ENCODE results near the gene MTHFD1L.

MTHFD1L gene

GRCh38 chr6:150878347-150879213, 13.1 kb downstream of the MTHFD1L start:
- no peak for DNase-seq (ENCODE audit: low read depth, low spot score)
- in situ Hi-C loops (cut with HindIII; ENCODE audit: low sequenced_read_pairs): no loop called here
- no peak overlapping the region for H3K4me3 ChIP-seq (ENCODE audit: low read depth, low read length)
- TF ChIP-seq, protein P1, sequence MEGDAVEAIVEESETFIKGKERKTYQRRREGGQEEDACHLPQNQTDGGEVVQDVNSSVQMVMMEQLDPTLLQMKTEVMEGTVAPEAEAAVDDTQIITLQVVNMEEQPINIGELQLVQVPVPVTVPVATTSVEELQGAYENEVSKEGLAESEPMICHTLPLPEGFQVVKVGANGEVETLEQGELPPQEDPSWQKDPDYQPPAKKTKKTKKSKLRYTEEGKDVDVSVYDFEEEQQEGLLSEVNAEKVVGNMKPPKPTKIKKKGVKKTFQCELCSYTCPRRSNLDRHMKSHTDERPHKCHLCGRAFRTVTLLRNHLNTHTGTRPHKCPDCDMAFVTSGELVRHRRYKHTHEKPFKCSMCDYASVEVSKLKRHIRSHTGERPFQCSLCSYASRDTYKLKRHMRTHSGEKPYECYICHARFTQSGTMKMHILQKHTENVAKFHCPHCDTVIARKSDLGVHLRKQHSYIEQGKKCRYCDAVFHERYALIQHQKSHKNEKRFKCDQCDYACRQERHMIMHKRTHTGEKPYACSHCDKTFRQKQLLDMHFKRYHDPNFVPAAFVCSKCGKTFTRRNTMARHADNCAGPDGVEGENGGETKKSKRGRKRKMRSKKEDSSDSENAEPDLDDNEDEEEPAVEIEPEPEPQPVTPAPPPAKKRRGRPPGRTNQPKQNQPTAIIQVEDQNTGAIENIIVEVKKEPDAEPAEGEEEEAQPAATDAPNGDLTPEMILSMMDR (IDR thresholded peaks at IDR 0.05; ENCODE audit: low read depth, low read length): no peak

- no peak overlapping the region for H3K4me3 ChIP-seq (ENCODE audit: low read depth, low read length)
- DNase-seq (ENCODE audit: low read depth, low spot score): no peak
- in situ Hi-C loops (cut with HindIII; ENCODE audit: low sequenced_read_pairs): no loop called here
- TF ChIP-seq, protein P1 (IDR thresholded peaks at IDR 0.05; ENCODE audit: low read depth, low read length): no peak
Observed at GRCh38 chr6:150880336-150880735, 14.8 kb downstream of the MTHFD1L start.

GRCh38 chr6:150881911-150882481, 16.5 kb downstream of the MTHFD1L start:
- H3K4me3 ChIP-seq (ENCODE audit: low read depth, low read length): no peak overlapping the region
- in situ Hi-C loops (cut with HindIII; ENCODE audit: low sequenced_read_pairs): no loop called here
- TF ChIP-seq, protein P1 (IDR thresholded peaks at IDR 0.05; ENCODE audit: low read depth, low read length): no peak
- peak; percentile 89 for DNase-seq (ENCODE audit: low read depth, low spot score)

DNA sequence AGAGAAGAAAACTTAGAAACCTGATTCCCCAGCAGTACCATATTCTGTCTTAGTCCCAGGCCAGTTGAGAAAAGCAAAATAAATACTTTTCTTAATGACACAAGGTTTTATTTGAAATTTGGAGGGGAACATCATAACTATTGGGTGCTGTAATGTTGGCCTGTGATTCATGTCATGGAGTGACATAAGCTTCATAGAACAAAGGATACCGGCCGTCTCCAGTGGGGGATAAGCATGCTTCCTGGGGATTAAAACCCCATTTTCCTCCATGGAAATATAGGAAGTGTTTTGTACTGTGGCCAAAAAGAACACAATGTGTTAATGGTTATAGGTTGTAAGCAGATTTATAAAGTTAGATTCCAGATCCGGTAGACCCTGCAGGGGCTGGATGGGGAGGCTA, 18.0 kb downstream of the MTHFD1L start:
- H3K4me3 ChIP-seq (ENCODE audit: low read depth, low read length): no peak overlapping the region
- in situ Hi-C loops (cut with HindIII; ENCODE audit: low sequenced_read_pairs): no loop called here
- DNase-seq (ENCODE audit: low read depth, low spot score): no peak
- TF ChIP-seq, protein P1 (IDR thresholded peaks at IDR 0.05; ENCODE audit: low read depth, low read length): no peak

DNA sequence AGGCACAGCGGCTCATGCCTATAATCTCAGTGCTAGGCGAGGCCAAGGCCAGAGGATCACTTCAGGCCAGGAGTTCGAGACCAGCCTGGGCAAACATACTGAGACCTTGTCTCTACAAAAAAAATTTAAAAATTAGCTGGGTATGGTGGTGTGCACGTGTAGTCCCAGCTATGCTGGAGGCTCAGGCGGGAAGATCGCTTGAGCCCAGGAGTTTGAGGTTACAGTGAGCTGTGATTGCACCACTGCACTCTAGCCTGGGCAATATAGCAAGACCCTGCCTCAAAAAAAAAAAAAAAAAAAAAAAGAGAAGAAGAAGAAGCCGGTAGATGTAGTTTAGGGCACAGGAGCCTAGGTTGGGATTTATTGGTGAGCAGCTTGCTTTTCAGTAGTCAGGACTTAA, 20.7 kb downstream of the MTHFD1L start:
- H3K4me3 ChIP-seq (ENCODE audit: low read depth, low read length): no peak overlapping the region
- TF ChIP-seq, protein P1 (IDR thresholded peaks at IDR 0.05; ENCODE audit: low read depth, low read length): no peak
- in situ Hi-C loops (cut with HindIII; ENCODE audit: low sequenced_read_pairs): no loop called here
- no peak for DNase-seq (ENCODE audit: low read depth, low spot score)

DNA sequence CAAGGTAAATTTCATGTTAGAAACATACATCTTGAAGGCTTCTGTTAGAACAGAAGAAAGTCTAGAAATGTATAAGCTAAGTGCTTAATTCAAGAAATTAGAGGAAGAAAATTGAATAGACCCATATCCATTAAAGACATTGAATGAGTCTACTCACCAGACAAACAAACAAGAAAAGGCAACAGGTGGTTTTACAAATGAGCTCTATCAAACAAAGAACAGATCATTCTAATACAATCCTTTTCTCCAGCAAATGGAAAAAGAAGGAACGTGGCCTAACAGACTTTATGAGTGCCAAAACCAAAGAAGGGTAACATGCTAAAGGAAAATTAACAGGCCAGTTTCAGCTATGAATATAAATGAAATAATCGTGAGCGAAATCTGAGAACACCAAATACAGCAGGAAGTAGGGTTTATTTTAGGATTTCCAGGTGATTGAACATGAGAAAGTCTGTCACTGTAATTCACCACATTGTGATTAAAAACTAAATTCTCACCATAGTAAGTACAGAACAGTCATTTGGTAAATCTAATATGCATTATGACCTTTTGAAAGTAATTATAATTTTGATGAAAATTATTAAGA, 22.6 kb downstream of the MTHFD1L start:
- DNase-seq (ENCODE audit: low read depth, low spot score): no peak
- TF ChIP-seq, protein P1 (IDR thresholded peaks at IDR 0.05; ENCODE audit: low read depth, low read length): no peak
- no peak overlapping the region for H3K4me3 ChIP-seq (ENCODE audit: low read depth, low read length)
- in situ Hi-C loops (cut with HindIII; ENCODE audit: low sequenced_read_pairs): no loop called here

Data from astrocyte of the spinal cord (primary cell).